Fibroblast of lung (primary cell): ENCODE measurements around the gene HAUS1.

ENCODE experiments used
- EZH2 ChIP-seq: IDR thresholded peaks from 2 replicates; pipeline ENCODE4 v1.5.1; 2012; ENCODE audit warnings: low read length, control low read depth, mild to moderate bottlenecking; ENCODE audit errors: missing control alignments
- TF ChIP-seq, protein P1 (sequence below), 2 donors: IDR thresholded peaks in 1 of 2; conservative IDR thresholded peaks in 1 of 2; 1 replicate in 1 of 2; 2 replicates in 1 of 2; pipeline ENCODE4 v1.5.1; 2011 to 2012; ENCODE audit warnings: low read length in 2 of 2, control low read depth in 1 of 2, inconsistent platforms in 1 of 2, low read depth in 1 of 2, mild to moderate bottlenecking in 1 of 2

DNA sequence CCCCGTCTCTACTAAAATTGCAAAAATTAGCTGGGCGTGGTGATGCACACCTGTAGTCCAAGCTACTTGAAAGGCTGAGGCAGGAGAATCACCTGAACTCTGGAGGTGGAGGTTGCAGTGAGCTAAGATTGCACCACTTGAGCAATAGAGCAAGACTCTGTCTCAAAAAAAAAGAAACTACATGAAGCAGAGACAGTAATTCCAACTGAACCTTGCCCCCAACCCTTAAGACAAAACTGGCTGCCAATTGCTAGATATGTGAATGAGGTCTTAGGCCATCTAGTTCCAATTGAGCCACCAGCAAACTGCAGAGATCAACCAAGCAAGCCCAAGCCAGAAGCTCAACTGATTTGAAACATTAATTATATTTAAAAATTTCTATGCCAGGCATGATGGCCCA, 25.9 kb downstream of the HAUS1 start:
- TF ChIP-seq, protein P1, sequence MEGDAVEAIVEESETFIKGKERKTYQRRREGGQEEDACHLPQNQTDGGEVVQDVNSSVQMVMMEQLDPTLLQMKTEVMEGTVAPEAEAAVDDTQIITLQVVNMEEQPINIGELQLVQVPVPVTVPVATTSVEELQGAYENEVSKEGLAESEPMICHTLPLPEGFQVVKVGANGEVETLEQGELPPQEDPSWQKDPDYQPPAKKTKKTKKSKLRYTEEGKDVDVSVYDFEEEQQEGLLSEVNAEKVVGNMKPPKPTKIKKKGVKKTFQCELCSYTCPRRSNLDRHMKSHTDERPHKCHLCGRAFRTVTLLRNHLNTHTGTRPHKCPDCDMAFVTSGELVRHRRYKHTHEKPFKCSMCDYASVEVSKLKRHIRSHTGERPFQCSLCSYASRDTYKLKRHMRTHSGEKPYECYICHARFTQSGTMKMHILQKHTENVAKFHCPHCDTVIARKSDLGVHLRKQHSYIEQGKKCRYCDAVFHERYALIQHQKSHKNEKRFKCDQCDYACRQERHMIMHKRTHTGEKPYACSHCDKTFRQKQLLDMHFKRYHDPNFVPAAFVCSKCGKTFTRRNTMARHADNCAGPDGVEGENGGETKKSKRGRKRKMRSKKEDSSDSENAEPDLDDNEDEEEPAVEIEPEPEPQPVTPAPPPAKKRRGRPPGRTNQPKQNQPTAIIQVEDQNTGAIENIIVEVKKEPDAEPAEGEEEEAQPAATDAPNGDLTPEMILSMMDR (conservative IDR thresholded peaks at IDR 0.05 in 1 of 2, IDR thresholded peaks at IDR 0.05 in 1 of 2; ENCODE audit: low read depth in 1 of 2, low read length in 2 of 2), result no peak
- TF ChIP-seq EZH2, result no peak
